Measurements from ENCODE around the gene EIF4G3.

Gene EIF4G3

GRCh38 chr1:21095976-21096375, 80.7 kb downstream of the EIF4G3 start:
- TF ChIP-seq EP300 (IDR thresholded peaks at IDR 0.05; ENCODE audit: borderline replicate concordance) (no peak), USF1 (IDR thresholded peaks at IDR 0.05) (no peak), MAX (IDR thresholded peaks at IDR 0.05) (no peak), EGR1 (IDR thresholded peaks at IDR 0.05) (no peak), TEAD4 (IDR thresholded peaks at IDR 0.05) (no peak), RAD21 (IDR thresholded peaks at IDR 0.05; ENCODE audit: low read depth) (no peak), CEBPB (IDR thresholded peaks at IDR 0.05) (no peak), FOXM1 (IDR thresholded peaks at IDR 0.05; ENCODE audit: borderline replicate concordance, low read depth) (no peak), TAF1 (IDR thresholded peaks at IDR 0.05; ENCODE audit: low read depth) (no peak)

- TF ChIP-seq TCF12 (IDR thresholded peaks at IDR 0.05; ENCODE audit: low read depth) (no peak), RAD21 (IDR thresholded peaks at IDR 0.05; ENCODE audit: low read depth) (no peak), CEBPB (IDR thresholded peaks at IDR 0.05) (no peak), CREB1 (IDR thresholded peaks at IDR 0.05; ENCODE audit: low read depth) (no peak), NFIC (IDR thresholded peaks at IDR 0.05) (no peak), FOXM1 (IDR thresholded peaks at IDR 0.05; ENCODE audit: borderline replicate concordance, low read depth) (no peak), REST (IDR thresholded peaks at IDR 0.05; ENCODE audit: low read depth) (no peak), YY1 (IDR thresholded peaks at IDR 0.05; ENCODE audit: low read depth) (no peak)
These were observed 86.2 kb downstream of the EIF4G3 start for GRCh38 chr1:21090463-21090862.

GRCh38 chr1:21089731-21090130, 87.0 kb downstream of the EIF4G3 start:
- no peak for TF ChIP-seq NFIC (IDR thresholded peaks at IDR 0.05)
- TF ChIP-seq YY1 (IDR thresholded peaks at IDR 0.05; ENCODE audit: low read depth): no peak
- TF ChIP-seq REST (IDR thresholded peaks at IDR 0.05; ENCODE audit: low read depth): no peak
- no peak for TF ChIP-seq EGR1 (IDR thresholded peaks at IDR 0.05)
- TF ChIP-seq USF1 (IDR thresholded peaks at IDR 0.05): no peak
- TF ChIP-seq RAD21 (IDR thresholded peaks at IDR 0.05; ENCODE audit: low read depth): no peak
- TF ChIP-seq TAF1 (IDR thresholded peaks at IDR 0.05; ENCODE audit: low read depth): no peak
- TF ChIP-seq ZBTB7A (IDR thresholded peaks at IDR 0.05; ENCODE audit: low read depth): no peak
- TF ChIP-seq CREB1 (IDR thresholded peaks at IDR 0.05; ENCODE audit: low read depth): no peak
- no peak for TF ChIP-seq CEBPB (IDR thresholded peaks at IDR 0.05)
- no peak for TF ChIP-seq FOXM1 (IDR thresholded peaks at IDR 0.05; ENCODE audit: borderline replicate concordance, low read depth)

GRCh38 chr1:21089299-21089698, 87.4 kb downstream of the EIF4G3 start:
- TF ChIP-seq CEBPB (IDR thresholded peaks at IDR 0.05) (no peak), EGR1 (IDR thresholded peaks at IDR 0.05) (no peak), REST (IDR thresholded peaks at IDR 0.05; ENCODE audit: low read depth) (no peak), TAF1 (IDR thresholded peaks at IDR 0.05; ENCODE audit: low read depth) (no peak), YY1 (IDR thresholded peaks at IDR 0.05; ENCODE audit: low read depth) (no peak), EP300 (IDR thresholded peaks at IDR 0.05; ENCODE audit: borderline replicate concordance) (no peak), RAD21 (IDR thresholded peaks at IDR 0.05; ENCODE audit: low read depth) (no peak), TCF12 (IDR thresholded peaks at IDR 0.05; ENCODE audit: low read depth) (no peak), TEAD4 (IDR thresholded peaks at IDR 0.05) (no peak), FOXM1 (IDR thresholded peaks at IDR 0.05; ENCODE audit: borderline replicate concordance, low read depth) (no peak), ZBTB7A (IDR thresholded peaks at IDR 0.05; ENCODE audit: low read depth) (no peak)

GRCh38 chr1:21084111-21084810, 92.4 kb downstream of the EIF4G3 start:
- TF ChIP-seq USF1 (IDR thresholded peaks at IDR 0.05) (no peak), TEAD4 (IDR thresholded peaks at IDR 0.05) (no peak)
